ENCODE results near the gene LRRFIP1.
"Not testable (repeated sequence)": the region's sequence is repeated elsewhere in the genome, so short reads cannot be mapped to it uniquely, and the experiment has no call there.

LRRFIP1 gene

DNA sequence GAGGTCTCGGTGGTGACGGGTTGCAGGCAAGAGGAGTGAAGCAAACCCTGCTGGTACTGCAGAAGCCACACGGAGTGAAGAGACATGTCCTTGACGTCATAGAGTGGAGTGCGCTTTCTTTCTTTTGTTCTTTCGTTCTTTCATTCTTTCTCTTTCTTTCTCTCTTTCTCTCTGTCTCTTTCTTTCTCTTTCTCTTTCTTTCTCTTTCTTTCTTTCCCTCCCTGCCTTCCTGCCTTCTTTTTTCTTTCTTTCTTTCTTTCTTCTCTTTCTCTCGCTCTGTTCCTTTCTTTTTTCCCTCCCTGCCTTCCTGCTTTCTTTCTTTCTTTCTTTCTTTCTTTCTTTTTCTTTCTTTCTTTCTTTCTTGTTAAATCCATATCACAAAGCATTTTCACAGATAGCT is 39.2 kb downstream of the LRRFIP1 start:
- no peak for DNase-seq

DNA sequence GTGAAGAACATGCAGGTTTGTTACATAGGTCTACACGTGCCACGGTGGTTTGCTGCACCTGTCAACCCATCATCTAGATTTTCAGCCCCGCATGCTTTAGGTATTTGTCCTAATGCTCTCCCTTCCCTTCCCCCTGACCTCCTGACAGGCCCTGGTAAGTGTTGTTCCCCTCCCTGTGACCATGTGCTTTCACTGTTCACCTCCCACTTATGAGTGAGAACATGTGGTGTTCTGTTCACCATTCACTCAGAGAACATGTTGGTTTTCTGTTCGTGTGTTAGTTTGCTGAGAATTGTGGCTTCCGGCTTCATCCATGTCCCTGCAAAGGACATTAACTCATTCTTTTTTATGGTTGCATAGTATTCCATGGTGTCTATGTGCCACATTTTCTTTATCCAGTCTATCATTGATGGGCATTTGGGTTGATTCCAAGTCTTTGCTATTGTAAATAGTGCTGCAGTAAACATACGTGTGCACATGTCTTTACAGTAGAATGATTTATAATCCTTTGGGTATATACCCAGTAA is 39.7 kb downstream of the LRRFIP1 start:
- DNase-seq: not testable (repeated sequence)

DNA sequence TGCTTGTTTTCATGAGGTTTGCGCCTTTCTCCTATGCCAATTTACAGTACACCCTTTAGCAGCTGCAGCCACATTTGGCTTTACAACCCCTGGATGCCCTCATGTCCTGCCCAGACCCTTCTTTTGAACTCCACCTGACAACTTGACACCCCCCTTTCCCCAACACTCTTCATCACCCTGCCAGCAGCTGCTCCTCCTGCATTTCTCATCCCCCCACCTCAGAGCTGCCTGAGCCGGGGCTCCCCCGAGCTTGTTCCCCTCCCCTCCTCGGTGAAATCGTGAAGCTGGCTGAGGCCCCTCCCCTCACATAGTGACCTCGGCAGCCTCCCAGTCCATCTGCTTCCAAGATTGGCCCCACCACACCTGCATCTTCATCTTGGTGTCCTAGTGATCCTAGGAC is 40.5 kb downstream of the LRRFIP1 start:
- DNase-seq: no peak

DNA sequence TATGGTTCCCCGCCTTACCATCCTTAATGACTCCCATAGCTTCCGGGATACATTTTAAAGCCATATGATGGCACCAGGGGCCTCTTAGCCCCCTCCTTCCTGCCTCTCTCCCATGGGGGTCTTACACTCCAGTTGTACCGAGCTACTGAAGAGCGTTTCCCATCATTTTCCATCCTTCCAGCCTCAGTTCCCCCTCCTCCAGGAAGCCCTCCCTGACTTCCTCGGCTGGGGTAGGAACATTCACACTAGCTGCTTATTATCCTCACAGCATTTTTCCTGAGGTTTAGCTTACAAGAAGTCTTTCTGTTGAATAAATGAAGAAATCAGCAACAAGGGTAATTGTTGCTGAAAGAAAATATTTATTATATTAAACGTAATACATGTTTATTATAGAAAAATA is 41.1 kb downstream of the LRRFIP1 start:
- DNase-seq: no peak

DNA sequence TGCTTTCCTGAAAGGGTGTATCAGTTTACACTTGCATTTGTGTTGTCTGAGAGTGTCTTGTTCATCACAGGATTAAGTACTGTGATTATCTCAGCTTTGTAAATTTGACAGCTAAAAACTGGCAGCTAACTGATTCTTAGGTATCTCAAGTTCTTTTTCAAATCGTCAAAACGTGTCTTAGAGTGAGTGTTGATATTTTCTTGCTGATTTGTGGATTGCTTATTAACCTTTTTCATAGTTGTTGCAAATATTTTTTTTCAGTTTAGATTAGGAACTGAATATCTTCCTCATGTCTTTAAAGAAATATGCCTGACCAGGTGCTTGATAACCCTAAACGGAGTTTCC is 41.9 kb downstream of the LRRFIP1 start:
- DNase-seq: no peak

DNA sequence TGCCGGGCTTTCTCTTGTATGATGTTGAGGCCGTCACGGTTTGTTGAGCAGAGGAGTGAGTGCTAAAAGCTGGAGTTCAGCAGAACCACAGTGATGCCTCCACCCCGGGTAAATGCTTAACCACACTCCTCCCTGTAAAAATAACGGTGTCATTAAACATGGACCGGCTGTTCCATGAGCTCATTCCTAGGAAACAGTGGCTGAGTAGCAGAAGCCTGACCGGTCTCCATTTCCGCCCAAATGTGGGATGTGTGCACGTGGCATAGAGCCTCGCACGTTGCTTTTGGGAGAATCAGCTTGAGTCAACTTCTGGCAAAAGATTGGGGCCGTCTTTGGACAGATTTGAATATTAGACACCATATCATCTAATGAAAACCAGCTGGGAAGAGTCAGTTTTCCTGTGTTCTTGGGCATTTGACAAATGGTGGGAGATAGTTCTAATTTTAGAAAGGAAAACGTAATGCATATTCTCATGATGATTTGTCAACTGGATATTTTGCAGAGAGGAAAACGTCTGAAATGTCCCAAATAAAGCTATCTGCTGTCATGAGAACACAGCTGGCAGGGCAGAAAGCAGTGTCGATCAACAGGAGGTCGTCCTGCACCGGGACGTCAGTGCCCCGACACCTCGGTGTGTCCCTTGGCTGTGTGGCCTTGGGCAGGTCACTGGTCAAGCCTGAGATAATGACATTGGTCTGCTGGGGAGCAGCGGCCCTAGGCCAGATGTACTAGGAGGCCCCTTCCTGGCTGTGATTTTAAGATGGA is 42.4 kb downstream of the LRRFIP1 start:
- DNase-seq: peak; percentile 100

DNA sequence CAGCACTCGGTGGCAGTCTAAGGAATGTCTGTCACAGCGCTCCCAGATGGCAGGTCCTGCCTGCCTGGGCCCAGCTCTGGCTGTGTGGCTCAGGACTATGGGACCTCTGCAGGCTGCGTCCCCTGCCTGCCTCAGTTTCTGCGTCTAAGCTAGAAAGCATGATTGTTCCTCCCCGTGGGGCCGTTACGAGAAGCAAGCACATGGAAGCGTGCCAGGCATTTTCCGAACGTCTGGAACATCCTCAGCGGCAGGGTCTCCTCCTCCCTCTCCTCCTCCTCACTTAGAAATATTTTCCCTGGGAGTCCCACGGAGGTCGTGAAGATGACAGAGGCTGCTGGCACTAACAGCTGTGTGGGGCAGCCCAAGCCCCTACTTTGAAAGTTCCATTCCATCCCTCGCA is 43.3 kb downstream of the LRRFIP1 start:
- DNase-seq: no peak

DNA sequence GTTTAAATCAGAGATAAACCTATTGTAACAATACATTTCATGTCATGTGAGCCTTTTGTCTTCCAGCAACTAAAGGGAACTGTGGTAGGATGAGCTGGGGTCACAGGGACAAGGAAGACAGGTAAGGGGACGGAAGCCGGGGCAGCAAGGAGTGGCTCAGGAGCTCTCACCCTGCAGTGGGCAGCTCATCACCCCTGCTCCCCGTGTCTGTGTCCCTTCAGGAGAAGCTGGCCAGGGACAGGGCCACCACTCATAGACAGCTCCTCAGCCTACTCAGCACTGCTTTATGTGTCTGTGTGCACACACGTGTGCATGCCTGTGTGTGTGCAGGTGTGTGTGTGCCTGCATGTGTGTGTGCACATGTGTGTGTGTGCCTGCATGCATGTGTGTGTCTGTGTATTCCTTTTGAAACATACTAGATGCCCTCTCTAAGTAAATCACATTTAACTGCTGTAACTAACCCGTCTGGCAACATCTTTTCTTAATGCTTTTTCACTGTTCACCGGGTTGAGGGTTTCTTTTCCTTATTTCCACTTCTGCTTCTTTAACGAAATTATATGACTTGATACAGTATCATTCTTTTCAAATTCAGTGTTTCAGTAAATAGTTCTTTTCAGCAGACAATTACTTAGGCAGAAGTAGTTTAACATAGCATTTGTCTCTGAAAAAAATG is 44.2 kb downstream of the LRRFIP1 start:
- DNase-seq: no peak

DNA sequence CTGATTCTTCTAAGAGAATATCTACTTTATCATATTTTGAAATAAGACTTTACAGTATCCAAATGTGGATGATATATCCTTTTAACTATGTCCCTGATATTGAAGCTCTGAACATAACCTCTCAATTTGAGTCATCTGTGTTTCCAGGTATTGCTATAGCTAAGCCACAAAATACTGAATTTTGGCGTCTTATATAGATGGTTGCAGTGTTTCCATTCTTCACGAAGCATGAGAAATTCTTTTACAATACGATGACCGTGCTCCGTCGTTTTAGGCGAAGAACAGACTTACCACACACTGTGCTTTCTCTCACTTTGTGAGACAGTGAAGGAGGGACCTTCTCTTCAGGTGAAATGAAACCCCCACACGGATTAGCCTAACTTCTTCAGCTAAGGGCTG is 45.3 kb downstream of the LRRFIP1 start:
- no peak for DNase-seq

DNA sequence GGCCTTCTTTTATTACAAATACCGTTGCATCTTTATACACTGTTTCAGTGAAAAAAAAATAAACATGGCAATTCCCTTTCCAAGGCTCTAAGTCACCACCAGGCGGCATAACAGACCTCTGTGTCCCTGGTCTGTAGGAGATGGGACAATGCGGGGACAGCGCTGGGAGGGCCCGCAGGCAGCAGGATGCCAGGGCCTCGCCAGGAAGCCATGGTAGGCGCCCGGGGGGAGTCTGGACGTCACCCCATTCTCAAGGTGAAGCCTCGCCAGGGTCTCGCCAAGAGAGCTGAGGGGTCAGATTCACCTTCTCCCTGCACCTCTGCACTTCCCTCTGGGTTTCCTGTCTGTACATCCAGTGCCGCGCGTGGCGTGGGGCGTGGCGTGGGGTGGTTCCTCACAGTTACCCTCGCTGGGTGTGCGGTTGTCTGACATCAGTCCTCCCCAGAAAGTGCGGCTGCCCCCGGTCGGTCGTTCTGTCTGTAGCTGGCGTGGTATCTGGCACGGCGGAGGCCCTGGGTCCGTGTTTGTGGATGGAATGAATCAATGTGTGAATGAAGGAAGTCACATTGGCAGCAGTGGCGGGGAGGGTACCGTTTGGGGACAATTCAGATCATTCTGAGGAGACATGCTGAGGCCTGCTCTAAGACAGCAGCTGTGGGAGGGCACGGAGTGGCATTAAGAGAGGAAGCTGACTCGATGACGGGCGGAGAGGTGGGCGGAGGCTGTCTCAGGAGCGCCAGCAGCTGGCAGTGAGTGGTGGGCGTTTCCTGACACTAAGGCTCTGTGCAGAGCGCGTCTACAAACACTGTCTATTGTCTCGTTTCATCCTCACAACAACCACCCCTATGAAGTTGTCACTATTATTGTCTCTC is 46.0 kb downstream of the LRRFIP1 start:
- DNase-seq: no peak

DNA sequence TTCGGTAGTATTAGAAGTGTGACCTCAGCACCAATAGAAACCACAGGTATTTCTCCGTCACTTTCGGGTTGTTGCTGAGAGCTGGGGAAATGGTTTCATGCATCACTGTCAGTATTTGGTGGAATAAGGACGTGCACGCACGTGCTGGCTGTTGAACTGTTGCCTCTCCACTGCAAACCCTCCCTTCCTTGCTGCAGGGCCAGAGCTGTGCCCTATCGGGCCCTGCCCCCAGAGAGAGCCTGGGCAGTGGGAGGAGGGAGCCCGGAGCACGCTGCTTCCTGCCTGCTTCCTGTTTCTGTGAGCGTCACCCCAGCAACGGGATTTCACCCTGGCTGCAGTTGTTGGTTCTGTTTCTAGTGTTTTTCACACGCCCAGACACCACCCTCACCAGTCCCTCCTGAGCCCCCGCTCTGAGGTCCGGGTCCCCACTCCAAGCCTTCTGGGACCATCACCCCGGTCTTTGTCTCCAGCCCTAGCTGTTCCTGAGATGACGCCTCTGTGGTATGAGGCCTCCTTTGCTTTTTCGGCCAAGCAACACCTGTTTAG is 47.4 kb downstream of the LRRFIP1 start:
- DNase-seq: peak; percentile 65

DNA sequence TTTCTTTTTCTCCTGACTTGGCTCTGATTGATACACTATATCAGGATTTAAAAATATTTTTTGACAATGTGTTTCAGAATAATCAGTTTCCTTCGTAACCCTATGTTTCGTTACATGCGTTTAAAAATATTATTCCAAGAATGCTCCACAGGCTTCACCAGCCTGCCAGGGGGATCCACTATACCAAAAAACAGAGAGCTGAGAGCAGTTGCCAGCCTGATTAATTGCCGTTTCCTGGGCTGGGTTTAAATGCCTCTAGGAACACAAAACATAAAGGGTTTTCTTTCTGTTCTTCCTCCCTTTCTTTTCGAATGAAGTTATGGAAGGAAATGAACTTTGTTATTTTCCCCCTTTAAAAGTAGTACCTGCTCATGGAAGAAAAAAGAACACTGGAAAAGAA is 47.9 kb downstream of the LRRFIP1 start:
- DNase-seq: no peak

DNA sequence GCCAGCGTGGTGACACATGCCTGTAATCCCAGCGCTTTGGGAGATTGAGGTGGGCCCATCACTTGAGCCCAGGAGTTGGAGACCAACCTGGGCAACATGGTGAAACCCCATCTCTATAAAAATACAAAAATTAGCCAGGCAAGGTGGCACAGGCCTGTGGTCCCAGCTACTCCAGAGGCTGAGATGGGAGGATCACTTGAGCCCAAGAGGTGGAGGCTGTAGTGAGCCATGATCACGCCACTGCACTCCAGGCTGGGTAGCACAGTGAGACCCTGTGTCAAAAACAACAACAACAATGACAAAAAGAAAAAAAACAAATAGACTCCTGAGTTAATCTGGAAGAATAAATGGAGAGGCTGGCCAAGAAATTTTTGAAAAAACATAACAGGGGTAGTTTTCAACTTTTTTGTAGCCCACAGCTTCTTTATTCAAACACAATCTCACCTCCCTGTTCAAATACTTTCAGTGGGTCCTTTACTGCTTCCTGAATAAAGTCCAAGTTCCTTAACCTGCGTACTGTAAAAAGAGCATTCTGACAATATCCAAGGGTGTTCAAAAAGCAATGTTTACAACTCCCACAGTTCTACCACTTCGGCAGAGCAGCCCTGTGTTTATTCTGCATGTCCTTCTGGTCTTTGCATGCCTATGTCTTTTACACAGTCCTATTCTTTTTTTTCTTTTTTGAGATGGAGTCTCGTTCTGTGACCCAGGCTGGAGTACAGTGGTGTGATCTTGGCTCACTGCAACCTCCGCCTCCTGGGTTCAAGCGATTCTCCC is 53.5 kb downstream of the LRRFIP1 start:
- no peak for DNase-seq

DNA sequence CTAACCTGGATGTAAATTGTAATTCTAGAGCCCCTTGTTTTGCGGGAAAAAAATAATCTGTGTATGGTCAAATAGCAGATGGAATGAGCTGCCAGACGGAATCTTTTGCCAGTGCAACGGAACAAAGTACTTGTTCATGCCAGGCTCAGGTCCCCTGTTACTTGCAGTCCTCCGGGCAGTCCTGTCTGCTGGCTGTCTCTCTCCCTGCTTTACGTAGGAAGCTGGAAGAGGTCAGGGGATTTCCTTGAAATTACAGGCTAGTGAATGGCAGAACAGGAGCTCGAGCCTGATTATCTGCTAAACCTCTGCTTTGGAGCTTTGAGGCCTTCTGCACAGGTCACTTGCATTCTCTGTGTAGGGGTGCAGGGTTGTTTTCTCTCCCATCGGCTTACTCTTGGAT is 54.8 kb downstream of the LRRFIP1 start:
- no peak for DNase-seq

DNA sequence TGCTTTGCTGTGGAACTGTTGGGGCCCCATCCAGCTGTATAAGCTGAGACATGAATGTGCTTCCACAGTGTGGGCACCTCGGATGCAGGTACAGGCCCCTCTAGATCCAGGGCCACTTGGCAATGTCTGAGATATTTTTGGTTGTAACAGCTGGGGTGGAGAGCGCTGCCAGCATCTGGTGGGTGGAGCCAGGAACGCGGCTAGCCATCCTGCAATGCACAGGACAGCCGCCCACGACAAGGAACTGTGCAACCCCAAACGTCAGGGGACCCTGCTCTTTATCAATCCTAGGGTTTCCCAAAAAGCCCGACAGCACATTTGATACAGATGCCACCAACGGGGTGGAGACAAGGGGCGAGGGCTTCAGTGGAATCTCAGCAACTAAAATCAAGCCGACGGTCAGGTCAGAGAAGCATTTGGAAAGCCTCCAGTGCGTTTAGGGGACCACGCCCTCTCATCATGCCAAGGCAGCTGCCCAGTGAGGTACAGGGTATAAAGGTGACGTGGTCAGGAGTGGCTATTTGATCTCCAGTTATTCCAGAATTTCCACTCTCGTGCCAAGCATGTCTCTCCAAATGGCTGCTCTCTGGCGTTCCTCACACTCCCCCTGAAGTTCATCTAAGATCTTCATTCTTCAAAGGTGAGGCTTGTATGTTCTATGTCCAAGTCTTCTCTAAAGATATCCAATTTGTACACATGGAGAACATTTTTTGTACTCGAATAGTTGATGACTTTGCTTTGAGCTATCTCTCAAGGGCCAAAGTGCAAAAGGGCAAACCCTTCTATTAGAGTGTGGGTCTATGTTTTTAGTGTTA is 55.7 kb downstream of the LRRFIP1 start:
- no peak for DNase-seq

DNA sequence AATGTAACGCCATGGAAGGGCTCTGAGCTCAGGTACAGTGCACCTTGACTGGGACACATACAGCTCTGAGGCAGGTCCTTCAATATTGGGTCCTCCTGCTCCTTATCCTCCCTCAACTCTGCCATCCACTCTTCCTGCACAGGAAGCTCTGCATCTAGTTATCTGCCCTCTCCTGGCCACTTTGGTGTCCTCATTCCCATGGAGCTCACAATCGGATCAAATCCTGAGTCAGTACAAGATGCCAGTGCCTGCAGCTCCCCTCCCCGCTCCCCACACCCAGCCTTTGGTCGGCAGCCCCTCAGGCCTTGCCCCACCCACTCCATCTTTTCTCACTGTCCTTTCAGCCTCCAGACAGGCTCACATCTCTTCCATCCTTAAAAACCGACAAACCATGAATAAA is 58.0 kb downstream of the LRRFIP1 start:
- DNase-seq: peak; percentile 55

DNA sequence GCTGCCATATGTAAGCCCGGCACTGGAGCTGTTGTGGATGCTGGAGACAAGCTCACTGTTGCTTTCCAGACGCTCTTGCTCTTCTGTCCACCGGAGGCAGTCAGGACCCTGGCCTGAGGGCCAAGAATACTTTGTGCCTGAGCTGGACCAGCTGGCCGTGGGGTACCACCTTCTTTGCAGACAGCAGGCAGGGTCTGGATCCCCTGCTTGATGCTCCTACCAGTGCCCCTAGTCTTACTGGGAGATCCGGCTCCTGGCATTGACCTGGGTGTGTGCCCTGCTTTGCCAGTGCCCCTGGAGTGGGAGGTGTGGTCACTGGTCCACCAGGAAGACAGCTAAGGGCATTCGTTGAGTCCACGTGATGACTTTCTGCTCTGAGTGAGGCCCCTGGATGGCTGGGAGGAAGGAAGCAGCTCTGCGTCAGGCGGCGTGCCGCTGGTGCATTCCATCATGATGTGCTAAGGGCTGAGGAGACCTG is 59.3 kb downstream of the LRRFIP1 start:
- DNase-seq: peak; percentile 55

DNA sequence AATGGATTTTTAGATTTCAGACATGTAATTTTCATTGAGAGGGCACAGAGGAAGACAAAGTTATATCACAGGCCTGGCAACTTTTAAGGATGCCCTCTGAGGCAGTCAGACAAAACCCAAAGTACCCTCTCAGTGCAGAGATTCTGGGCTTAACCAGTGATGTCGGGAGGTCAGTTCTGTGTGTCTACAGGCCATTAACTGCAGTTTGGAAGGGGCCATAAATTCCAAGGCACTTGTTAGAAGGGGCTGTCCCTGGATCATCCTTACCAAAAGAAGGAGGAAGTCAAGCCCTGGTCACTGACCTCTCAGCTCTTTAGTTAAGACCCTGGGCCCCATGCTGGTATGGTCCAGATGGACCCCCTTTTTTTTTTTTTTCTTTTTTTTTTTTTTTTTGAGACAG is 60.7 kb downstream of the LRRFIP1 start:
- no peak for DNase-seq

DNA sequence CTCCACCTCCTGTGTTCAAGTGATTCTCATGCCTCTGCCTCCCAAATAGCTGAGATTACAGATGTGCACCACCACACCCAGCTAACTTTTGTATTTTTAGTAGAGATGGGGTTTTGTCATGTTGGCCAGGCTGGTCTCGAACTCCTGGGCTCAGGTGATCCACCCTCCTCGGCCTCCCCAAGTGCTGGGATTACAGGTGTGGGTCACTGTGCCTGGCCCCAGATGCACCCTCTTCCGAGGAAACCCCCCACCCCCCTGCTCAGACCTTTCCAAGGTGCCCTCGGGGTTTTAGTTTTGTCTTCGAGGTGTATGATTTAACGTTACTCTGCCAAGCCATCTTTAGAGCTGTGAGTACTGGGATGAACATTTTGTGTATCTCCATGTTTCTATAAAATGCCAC is 61.2 kb downstream of the LRRFIP1 start:
- DNase-seq: not testable (repeated sequence)

DNA sequence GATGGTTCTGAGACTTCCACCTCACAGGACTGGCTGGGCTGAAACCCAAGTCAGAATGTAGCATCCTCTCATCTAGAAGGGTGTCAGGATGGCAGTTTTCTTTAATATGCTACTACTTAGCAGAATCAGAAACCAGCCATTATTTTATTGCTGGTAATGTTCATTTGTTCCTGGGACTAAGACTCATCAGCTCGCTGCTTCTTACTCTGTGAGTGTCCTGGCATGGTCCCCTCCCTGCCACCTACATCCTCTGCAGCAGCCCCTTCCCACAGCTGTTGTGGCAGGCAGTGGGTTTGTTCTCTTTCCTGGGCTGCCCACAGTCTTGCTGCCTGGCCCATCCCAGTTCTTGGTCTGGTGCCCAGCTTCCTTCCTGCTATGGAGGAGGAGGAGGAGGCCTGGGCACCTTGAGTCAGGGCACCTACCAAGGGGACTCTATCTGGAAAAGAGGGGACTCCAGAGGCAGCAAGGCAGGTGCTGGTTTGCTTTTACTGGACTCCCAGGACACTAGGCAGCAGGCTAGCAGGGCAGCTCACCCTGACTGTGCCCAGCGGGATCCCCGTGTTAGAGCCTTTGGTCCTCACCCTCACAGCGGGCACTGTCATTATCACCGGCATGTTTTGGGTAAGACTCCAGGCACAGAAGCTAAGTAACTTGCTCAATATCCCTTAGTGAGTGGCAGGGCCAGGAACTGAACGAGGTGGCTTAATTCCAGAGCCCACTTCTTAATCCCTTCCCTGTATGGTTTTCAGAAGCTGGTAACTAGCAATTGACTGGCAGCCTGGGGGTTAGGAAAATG is 62.1 kb downstream of the LRRFIP1 start:
- DNase-seq: no peak
